OCI-LY7 (cell line): ENCODE measurements around the gene SND1. TPM values are rescaled to one million over a fixed set of nuclear protein-coding genes. Genes with fewer than 3 reads are reported as not detected.

Source experiments
- BruUV-seq: library from RNA; stranded (reverse); fragments of 400-500 nt; replicated peaks from 2 replicates; lab custom pipeline; 2021; lab: Mats Ljungman, UMichigan
- CTCF ChIA-PET: fragments of 300-600 bp; sonication (Branson Sonifier 250); formaldehyde crosslinking; loops from one replicate; lab custom pipeline; 2022; ENCODE audit warnings: antibody characterized with exemption; ENCODE audit not compliant: unreplicated experiment; lab: Charles Lee
- POLR2A ChIA-PET: fragments of 300-600 bp; sonication (Branson Sonifier 250); formaldehyde crosslinking; loops from one replicate; lab custom pipeline; 2022; ENCODE audit warnings: antibody characterized with exemption; lab: Charles Lee
- DNase-seq: peaks from one replicate; pipeline ENCODE4 v3.0.0-alpha.2; 2015; ENCODE audit warnings: low spot score
- H2AFZ ChIP-seq: fragments of 200-600 bp; sonication (generic), shearing (Covaris generic); 2 replicates; pipeline ENCODE4 v1.6.1; 2014; ENCODE audit warnings: mild to moderate bottlenecking, antibody characterized with exemption, low read length, moderate library complexity
- H3K27ac ChIP-seq: fragments of 200-600 bp; sonication (generic); 2 replicates; pipeline ENCODE4 v1.5.1; 2014; ENCODE audit warnings: mixed run types, low read depth, mild to moderate bottlenecking, moderate library complexity, low read length, inconsistent platforms; ENCODE audit not compliant: poor library complexity, severe bottlenecking
- H3K36me3 ChIP-seq: fragments of 200-600 bp; sonication (generic); 2 replicates; pipeline ENCODE4 v1.6.1; 2014; ENCODE audit warnings: mild to moderate bottlenecking, antibody characterized with exemption, low read length, moderate library complexity, mixed read lengths; ENCODE audit not compliant: insufficient read depth
- H3K4me1 ChIP-seq: fragments of 200-600 bp; sonication (generic); 2 replicates; pipeline ENCODE4 v1.5.1; 2014; ENCODE audit warnings: mild to moderate bottlenecking, low read length; ENCODE audit not compliant: insufficient read depth, poor library complexity, severe bottlenecking
- H3K4me2 ChIP-seq: fragments of 200-600 bp; sonication (generic); 2 replicates; pipeline ENCODE4 v1.6.1; 2014; ENCODE audit warnings: mild to moderate bottlenecking, low read length
- H3K4me3 ChIP-seq: fragments of 200-600 bp; sonication (generic); 2 replicates; pipeline ENCODE4 v1.5.1; 2014; ENCODE audit warnings: mild to moderate bottlenecking, low read depth, low read length; ENCODE audit not compliant: poor library complexity, severe bottlenecking
- H3K79me2 ChIP-seq: fragments of 200-600 bp; sonication (generic); 2 replicates; pipeline ENCODE4 v1.6.1; 2016; ENCODE audit warnings: low read depth, mild to moderate bottlenecking, low read length, moderate library complexity, mixed read lengths; ENCODE audit not compliant: insufficient read depth
- H3K9me2 ChIP-seq: fragments of 200-600 bp; sonication (generic); 2 replicates; pipeline ENCODE4 v1.6.1; 2016; ENCODE audit warnings: mild to moderate bottlenecking, low read length, mixed read lengths; ENCODE audit not compliant: insufficient read depth
- H3K9me3 ChIP-seq: fragments of 200-600 bp; sonication (generic); 2 replicates; pipeline ENCODE4 v1.6.1; 2014; ENCODE audit warnings: mild to moderate bottlenecking, mixed run types, low read length, mixed read lengths
- H4K20me1 ChIP-seq: fragments of 200-600 bp; sonication (generic); 2 replicates; pipeline ENCODE4 v1.6.1; 2014; ENCODE audit warnings: mild to moderate bottlenecking, antibody characterized with exemption, low read length, moderate library complexity, mixed read lengths; ENCODE audit not compliant: insufficient read depth
- CTCF ChIP-seq: fragments of 200-600 bp; sonication (generic); conservative IDR thresholded peaks from 2 replicates; pipeline ENCODE4 v1.5.1; 2014; ENCODE audit warnings: mild to moderate bottlenecking, antibody characterized with exemption, low read length, moderate library complexity, mixed read lengths
- EZH2phosphoT487 ChIP-seq: fragments of 200-600 bp; sonication (generic); IDR thresholded peaks from 2 replicates; pipeline ENCODE4 v1.6.1; 2018; ENCODE audit warnings: low read depth, borderline replicate concordance, mild to moderate bottlenecking, mixed run types, antibody characterized with exemption, low read length, moderate library complexity, mixed read lengths
- intact Hi-C: fragments of 100-400 bp; cut with micrococcal nuclease; formaldehyde crosslinking; loops from one replicate; pipeline ENCODE4 v1.10.0; 2022; ENCODE audit not compliant: unreplicated experiment
- total RNA-seq, 2 experiments: library from RNA; depleted of rRNA in 1 of 2; stranded (reverse); fragments of >200 nt in 1 of 2; shearing (Covaris generic) in 1 of 2; gene quantifications; 2 replicates each; pipeline ENCODE4 v1.2.3, GENCODE V29; 2014 to 2022

SND1 gene
- total RNA-seq, 2 experiments from 2014 or later, result 111 to 221 TPM

GRCh38 chr7:127786184-127786583 lies 134.2 kb downstream of the SND1 start:
- BruUV-seq, result no TSS peak
- peaks cover 18% of the 10 kb centered on the region for H3K4me1 ChIP-seq
- intact Hi-C loops, result no loop called here
- DNase-seq, result no peak
- no peaks in the 10 kb centered on the region; the same call in 1 of the 2 replicates for H3K79me2 ChIP-seq
- no peak for TF ChIP-seq EZH2phosphoT487
- H4K20me1 ChIP-seq, result peaks cover 17% of the 10 kb centered on the region
- CTCF ChIA-PET, result no interaction called here
- H3K36me3 ChIP-seq, result peaks cover 19% of the 10 kb centered on the region
- no peaks in the 10 kb centered on the region for H3K9me3 ChIP-seq
- no peak overlapping the region for H3K27ac ChIP-seq
- no peaks in the 10 kb centered on the region for H3K9me2 ChIP-seq
- no peak overlapping the region for H3K4me3 ChIP-seq
- H3K4me2 ChIP-seq, result no peak overlapping the region
- POLR2A ChIA-PET, result interaction anchor here (0.8 to 1.2 kb wide), 2 partner anchors 9 to 55 kb away, joined by 3 read pairs; no protein-coding TSS in a partner anchor
- no peak overlapping the region for H2AFZ ChIP-seq

- Histone ChIP-seq H3K9me3 (no peaks in the 10 kb centered on the region), H4K20me1 (peaks cover 20% of the 10 kb centered on the region; the same call in 1 of the 2 replicates), H3K4me3 (no peak overlapping the region), H3K4me1 (no peaks in the 10 kb centered on the region), H3K79me2 (no peaks in the 10 kb centered on the region; the same call in 1 of the 2 replicates), H2AFZ (no peak overlapping the region), H3K36me3 (peaks cover 11% of the 10 kb centered on the region), H3K9me2 (no peaks in the 10 kb centered on the region), H3K27ac (no peak overlapping the region), H3K4me2 (no peak overlapping the region)
- POLR2A ChIA-PET, result interaction anchor here (0.6 to 1.4 kb wide), 4 partner anchors 10 to 116 kb away, joined by 3 to 4 read pairs (median 3); no protein-coding TSS in a partner anchor
- intact Hi-C loops, result no loop called here
- no peak for TF ChIP-seq EZH2phosphoT487
- TF ChIP-seq CTCF, result no peak
- CTCF ChIA-PET, result interaction anchor here (0.5 kb wide), 1 partner anchor 1074 kb away, joined by 3 read pairs; the partner anchor contains the start of gene ATP6V1F
- DNase-seq, result no peak
- BruUV-seq, result no TSS peak
Observed at GRCh38 chr7:127789031-127789430, 137.0 kb downstream of the SND1 start.

- no peak for DNase-seq
- intact Hi-C loops, result no loop called here
- no peak overlapping the region for H2AFZ ChIP-seq
- H3K4me3 ChIP-seq, result no peak overlapping the region
- H3K79me2 ChIP-seq, result no peaks in the 10 kb centered on the region
- H3K4me2 ChIP-seq, result no peak overlapping the region
- CTCF ChIA-PET, result interaction anchor here (1.5 kb wide), 1 partner anchor 10 kb away, joined by 3 read pairs; no protein-coding TSS in a partner anchor
- H4K20me1 ChIP-seq, result peaks cover 22% of the 10 kb centered on the region; the same call in 1 of the 2 replicates
- H3K9me2 ChIP-seq, result no peaks in the 10 kb centered on the region
- no peak overlapping the region for H3K27ac ChIP-seq
- POLR2A ChIA-PET, result interaction anchor here (0.6 to 1.3 kb wide), 5 partner anchors 12 to 74 kb away, joined by 3 to 4 read pairs (median 3); no protein-coding TSS in a partner anchor
- H3K36me3 ChIP-seq, result no peaks in the 10 kb centered on the region
- H3K4me1 ChIP-seq, result no peaks in the 10 kb centered on the region
- TF ChIP-seq CTCF (no peak), EZH2phosphoT487 (no peak)
- H3K9me3 ChIP-seq, result no peaks in the 10 kb centered on the region
- no TSS peak for BruUV-seq
Observed at GRCh38 chr7:127791446-127792189, 139.6 kb downstream of the SND1 start.
